T-helper 1 cell treated with Interleukin-12 subunit alpha and Interleukin-12 subunit beta and Interleukin-4 antibody, amounts not matched to agents 30 ng/mL and 1 ng/mL, for 36 hours (primary cell): Measurements from ENCODE around the gene ARHGAP22. TPM values are rescaled to one million over a fixed set of nuclear protein-coding genes. Genes with fewer than 3 reads are reported as not detected.
"Not testable (repeated sequence)": the region's sequence is repeated elsewhere in the genome, so short reads cannot be mapped to it uniquely, and the experiment has no call there.

Source experiments
- intact Hi-C: fragments of 100-400 bp; cut with micrococcal nuclease; formaldehyde crosslinking; loops from one replicate; pipeline ENCODE4 v1.15.1; 2024
- total RNA-seq: library from RNA; stranded (reverse); gene quantifications from 2 replicates; pipeline ENCODE4 v1.2.3, GENCODE V29; 2022

The ARHGAP22 gene, protein sequence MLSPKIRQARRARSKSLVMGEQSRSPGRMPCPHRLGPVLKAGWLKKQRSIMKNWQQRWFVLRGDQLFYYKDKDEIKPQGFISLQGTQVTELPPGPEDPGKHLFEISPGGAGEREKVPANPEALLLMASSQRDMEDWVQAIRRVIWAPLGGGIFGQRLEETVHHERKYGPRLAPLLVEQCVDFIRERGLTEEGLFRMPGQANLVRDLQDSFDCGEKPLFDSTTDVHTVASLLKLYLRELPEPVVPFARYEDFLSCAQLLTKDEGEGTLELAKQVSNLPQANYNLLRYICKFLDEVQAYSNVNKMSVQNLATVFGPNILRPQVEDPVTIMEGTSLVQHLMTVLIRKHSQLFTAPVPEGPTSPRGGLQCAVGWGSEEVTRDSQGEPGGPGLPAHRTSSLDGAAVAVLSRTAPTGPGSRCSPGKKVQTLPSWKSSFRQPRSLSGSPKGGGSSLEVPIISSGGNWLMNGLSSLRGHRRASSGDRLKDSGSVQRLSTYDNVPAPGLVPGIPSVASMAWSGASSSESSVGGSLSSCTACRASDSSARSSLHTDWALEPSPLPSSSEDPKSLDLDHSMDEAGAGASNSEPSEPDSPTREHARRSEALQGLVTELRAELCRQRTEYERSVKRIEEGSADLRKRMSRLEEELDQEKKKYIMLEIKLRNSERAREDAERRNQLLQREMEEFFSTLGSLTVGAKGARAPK
- not detected in 2 replicates for total RNA-seq

DNA sequence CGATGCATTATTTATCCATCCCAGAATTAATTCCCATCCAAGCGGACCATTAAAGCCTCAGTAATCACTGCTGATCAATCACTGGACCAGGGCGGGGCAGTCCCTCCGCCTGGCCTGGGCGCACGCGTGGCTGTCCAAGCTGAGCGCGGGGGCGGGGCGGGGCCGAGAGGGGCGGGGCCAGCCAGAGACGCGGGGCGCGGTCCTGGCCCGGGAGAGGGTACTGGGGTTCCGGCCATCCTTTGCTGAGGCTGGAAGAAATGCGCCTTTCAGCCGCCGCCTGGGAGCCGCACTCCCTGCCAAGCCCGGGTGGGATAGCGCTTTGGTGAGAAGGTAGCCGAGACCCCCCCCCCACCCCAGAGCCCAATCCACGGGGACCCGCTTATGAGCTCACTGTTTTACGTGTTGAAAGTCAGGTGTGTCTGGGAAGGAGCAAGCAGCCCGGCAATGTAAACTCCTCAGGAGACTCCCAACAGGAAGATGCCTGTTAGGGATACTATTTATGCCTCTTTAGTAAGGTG, at the start of gene ARHGAP22:
Gene ARHGAP22, minus strand, starts transcription at position 83 of the 518 bp plus-strand sequence. CDS start 277 bp downstream, outside the sequence.
- intact Hi-C loops, result no loop called here

- intact Hi-C loops, result no loop called here
These were observed 49.2 kb upstream of the ARHGAP22 start for GRCh38 chr10:48653944-48654698.

- intact Hi-C loops, result no loop called here
These were observed 48.5 kb upstream of the ARHGAP22 start for GRCh38 chr10:48653347-48653746.

GRCh38 chr10:48652344-48652743, 47.5 kb upstream of the ARHGAP22 start:
- intact Hi-C loops, result no loop called here

DNA sequence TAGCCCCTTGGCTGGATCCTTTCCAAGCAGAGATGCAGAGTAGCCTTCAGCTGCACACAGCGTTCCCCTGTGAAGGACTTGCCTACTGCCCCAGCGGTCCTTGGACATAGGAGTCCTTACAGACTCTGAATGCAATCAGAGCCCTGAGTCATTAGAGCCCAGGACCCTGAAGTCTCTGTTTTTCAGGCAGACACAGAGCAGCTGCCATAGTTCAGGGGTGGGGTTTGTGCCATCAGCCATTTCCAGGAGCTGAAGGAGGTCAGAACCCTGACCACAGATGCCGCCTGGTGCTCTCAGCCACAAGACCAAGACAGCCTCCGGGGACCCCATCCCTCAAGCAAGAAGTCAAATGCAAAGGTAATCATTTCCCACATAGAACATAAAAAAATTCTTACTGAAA, 47.0 kb upstream of the ARHGAP22 start:
- intact Hi-C loops, result no loop called here

DNA sequence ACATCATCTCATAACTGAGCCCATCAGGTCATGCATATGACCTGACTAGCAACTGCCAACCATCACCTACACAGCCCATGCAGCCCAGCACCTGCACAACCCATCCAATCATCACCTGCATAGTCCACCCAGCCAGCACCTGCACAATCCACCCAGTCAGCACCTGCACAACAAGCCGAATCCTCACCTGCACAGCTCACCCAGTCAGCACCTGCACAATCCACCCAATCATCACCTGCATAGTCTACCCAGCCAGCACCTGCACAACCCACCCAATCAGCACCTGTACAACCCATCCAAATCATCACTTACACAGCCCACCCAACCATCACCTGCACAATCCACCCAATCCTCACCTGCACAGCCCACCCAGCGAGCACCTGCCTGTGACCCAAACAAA, 46.4 kb upstream of the ARHGAP22 start:
- intact Hi-C loops, result no loop called here

DNA sequence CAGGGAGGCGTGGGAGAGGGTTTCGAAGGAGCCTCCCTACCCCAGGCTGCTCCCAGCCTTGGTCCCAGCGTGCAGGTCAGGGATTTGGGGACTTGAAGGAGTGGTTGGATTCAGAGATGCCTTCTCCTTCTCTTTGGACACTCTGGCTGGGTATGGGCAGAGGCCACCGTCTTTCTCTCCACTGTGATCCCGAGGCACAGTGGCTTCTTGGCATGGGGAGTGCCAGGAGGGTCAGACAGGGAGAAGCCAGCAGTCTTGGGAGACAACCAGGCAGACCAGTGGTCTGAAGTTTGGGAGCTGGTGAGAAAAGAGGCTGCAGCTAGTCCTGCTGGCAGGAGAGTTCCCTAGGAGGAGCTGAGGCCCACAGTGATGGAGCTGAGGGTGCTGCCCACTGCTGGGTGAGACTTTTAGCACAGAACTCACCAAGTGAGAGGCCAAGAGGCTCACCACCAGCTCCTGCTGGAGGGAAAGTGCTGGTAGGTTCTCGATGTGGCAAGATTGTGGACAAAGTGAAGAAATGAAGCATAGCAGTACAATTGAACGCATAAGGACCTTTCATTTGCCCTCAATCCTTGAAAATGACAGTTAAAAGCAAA, 44.6 kb upstream of the ARHGAP22 start:
- intact Hi-C loops, result no loop called here

DNA sequence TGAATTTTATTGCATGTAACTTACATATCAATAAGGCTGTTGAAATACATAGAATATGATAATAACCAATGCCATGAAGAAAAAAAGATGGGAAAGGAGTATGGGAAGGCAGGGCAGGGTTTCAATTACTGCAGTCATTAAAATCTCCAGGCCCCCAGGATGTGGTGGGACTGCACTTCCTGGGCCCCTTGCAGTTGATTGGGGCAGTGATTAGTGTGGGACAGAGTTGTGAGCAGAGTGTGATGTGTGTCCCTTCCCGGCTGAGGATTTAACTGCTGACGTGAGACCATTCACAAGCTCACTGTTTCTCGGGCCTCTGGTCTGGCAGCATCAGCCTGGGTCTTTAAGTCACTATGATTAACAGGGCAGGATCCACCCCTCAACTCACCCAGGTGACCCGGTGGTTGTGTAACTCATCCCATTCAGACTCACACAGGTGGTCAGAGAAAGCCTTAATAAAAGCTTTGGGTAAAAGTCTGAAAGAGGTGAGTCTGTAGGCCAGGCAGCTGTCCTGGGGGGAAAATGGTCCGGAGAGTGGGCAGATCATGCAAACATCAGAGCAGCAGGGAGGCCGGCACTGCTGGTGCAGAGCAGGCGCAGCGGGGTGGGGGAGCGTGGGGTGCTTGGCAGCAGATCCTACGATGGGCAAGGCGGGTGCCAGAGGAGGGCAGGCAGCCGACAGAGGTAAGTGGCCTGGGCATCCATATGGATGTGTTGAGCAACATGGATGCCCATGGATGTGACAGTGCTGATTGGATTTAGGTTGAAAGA, 43.5 kb upstream of the ARHGAP22 start:
- intact Hi-C loops, result no loop called here

DNA sequence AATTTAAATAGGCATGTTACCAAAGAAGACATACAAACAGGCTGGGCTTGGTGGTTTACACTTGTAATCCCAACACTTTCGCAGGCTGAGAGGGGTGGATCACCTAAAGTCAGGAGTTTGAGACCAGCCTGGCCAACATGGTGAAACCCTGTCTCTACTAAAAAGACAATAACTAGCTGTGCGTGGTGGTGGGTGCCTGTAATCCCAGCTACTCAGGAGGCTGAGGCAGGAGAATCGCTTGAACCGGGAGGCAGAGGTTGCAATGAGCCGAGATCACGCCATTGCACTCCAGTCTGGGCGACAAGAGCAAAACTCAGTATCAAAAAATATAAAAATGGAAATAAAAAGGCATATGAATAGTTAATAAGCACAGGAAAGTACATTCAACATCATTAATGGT, 42.2 kb upstream of the ARHGAP22 start:
- intact Hi-C loops, result not testable (repeated sequence)

- intact Hi-C loops, result no loop called here
These were observed 40.7 kb upstream of the ARHGAP22 start for GRCh38 chr10:48645600-48645999.

DNA sequence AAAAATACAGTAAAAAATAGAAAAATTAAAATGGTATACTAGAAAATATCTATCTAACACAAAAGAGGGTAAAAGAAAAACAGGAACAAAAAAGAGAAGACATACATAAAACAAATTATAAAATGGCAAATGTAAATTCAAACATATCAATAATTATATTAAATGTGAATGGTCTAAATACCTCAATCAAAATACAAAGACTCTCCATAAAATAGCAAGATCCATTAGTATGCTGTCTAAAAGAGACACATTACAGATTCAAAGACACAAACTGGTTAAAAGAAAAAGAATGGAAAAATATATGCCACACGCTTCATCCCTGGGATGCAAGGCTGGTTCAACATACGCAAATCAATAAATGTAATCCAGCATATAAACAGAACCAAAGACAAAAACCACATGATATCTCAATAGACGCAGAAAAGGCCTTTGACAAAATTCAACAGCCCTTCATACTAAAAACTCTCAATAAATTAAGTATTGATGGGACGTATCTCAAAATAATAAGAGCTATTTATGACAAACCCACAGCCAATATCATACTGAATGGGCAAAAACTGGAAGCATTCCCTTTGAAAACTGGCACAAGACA, 36.3 kb upstream of the ARHGAP22 start:
- intact Hi-C loops, result not testable (repeated sequence)

GRCh38 chr10:48640326-48640725, 35.5 kb upstream of the ARHGAP22 start:
- intact Hi-C loops, result no loop called here

DNA sequence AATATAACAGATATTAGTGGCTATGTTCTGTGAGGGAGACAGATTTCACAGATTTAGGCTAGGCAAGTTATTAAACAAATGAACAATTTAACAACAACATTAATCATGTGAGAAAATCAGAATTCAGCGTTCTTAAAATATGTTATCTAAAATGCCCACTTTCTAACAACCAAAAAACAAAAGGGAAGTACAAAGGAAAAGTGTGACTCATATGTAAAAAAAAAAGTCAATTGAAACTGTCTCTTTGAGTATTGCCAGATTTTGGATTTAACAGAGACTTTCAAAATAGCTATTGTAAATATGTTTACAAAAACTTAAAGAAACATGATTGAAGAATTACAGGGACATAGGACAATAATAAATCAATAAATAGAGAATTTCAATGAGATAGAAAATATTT, 34.8 kb upstream of the ARHGAP22 start:
- intact Hi-C loops, result no loop called here

DNA sequence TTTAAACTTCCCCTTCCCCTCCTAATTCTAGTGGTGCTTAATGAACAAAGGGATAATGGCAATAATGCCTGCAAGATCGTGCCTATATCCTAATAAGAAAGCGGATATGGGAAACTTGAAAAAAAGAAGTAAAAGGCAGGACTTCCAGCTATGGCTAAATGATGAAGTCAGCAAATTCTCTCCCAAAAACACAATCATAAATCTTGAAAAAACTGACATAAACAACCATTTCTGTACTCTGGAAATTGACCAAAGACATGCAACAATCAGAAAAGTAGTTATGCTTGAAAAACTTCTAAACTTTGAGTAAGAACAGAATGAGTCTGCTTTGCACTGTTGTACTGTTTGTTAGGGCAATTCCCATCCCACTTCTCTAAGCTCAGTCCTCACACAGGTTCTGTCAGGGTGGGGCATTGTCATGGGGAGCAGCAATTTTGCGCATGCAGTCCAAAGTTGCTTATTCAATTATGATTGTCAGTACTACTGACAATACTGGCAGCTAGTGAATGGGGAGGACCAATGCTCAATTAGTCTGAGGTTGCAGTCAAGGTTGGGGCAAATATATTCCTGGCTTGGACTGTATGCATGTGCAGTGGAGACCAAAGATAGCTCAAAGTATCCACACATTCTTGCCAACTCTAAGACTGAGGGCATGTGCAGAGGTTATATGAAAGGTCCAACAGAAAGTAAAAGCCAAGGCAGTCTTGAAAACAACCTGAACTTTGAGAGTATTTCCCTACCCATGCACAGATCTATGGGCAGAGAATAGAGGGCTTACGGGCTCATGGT, 34.1 kb upstream of the ARHGAP22 start:
- intact Hi-C loops, result no loop called here

DNA sequence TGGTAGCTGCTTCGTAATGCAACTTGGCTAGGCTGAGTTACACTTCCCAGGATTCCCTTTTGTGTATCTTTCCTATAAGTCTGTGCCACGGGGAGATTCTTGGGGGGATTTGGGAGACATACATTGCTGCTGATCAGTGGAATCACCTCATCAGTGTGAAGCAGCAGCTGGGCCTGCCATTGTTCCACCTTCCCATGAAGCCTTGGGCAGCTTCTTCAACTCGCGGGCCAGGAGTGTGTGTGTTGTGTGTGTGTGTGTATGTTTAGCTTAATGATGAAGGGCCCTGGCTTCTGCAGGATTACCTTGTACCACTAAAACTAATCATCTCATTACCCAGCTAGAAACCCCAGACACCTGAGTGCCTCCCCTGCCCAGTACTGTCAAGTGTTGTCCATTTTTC, 33.3 kb upstream of the ARHGAP22 start:
- intact Hi-C loops, result no loop called here

GRCh38 chr10:48636901-48637300, 32.0 kb upstream of the ARHGAP22 start:
- intact Hi-C loops, result no loop called here

DNA sequence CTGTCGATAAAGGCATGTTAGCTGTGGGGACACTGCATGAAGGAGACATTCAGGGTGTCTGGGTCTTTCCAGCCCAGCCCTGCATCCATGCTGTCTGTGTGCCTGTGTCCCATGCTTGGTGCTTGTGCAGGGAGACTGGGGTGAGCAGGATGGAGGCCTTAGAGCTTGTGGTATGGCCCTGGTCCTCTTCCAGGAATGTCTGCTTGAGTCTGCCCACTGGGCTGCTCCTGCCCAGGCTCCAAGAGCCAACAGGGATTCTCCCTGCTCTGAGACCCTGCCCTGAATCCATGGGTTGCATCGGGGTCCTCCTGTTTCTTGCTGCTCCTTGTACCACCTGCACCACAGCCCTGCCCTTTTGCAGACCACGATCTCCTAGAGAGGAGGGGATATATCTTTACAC, 31.4 kb upstream of the ARHGAP22 start:
- intact Hi-C loops, result no loop called here

DNA sequence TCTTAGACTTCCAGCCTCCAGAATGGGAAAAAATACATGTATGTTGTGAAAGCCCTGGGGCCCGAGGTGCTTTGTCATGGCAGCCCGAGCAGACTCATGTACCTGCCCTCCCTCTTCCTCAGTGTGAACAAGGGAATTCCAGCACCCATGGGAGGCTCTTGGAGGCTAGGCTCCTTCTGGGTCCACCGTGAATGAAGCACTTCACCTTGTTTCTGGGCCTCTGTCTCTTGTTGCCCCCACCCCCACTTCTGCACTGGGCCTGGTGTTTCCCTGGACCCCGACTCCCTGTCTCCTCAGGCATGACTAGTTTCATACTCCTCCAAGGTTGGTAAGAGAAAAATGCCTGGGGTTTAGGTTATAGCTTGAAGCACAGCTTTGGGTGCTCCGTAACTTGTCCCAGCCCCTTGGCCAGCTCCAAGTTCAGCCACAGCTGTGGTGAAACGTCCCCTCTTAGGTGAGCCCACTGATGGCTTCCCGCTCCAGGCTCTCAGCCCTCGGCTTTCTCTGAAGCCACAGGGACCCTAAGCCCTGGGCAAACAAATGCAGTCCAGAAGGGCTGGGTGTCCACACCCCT, 30.2 kb upstream of the ARHGAP22 start:
- intact Hi-C loops, result loop anchor here (1.0 kb wide), 1 partner anchor 27 kb away; no protein-coding TSS in a partner anchor
